Measurements from ENCODE around the gene SLIT3. TPM values are rescaled to one million over a fixed set of nuclear protein-coding genes. Genes with fewer than 3 reads are reported as not detected.

Gene SLIT3
- total RNA-seq, 1 experiment from 2014 or later, result not detected

GRCh38 chr5:168885324-168886120 is 415.4 kb downstream of the SLIT3 start:
- ChIA-PET CTCF (no interaction called here), POLR2A (ENCODE audit: unreplicated experiment) (no interaction called here)
- H3K79me2 ChIP-seq (ENCODE audit: low read depth), result no peaks in the 10 kb centered on the region
- no peaks in the 10 kb centered on the region for H3K36me3 ChIP-seq (ENCODE audit: low read depth)
- H3K27me3 ChIP-seq (ENCODE audit: insufficient read depth, low read depth), result peaks cover 88% of the 10 kb centered on the region
- no peak overlapping the region for H3K4me3 ChIP-seq
- H3K9me3 ChIP-seq (ENCODE audit: insufficient read depth, low read depth), result no peaks in the 10 kb centered on the region
- no peaks in the 10 kb centered on the region for H3K4me1 ChIP-seq (replicated peaks; ENCODE audit: insufficient read depth)
- no TSS peak for BruUV-seq (replicated peaks)
- H3K4me2 ChIP-seq, result no peak overlapping the region
- no peak overlapping the region for H2AFZ ChIP-seq
- no peaks in the 10 kb centered on the region for H4K20me1 ChIP-seq (ENCODE audit: insufficient read depth)
- no peak for TF ChIP-seq EZH2 (IDR thresholded peaks at IDR 0.05; ENCODE audit: low read depth)
- TF ChIP-seq CTCF (conservative IDR thresholded peaks at IDR 0.05), result no peak
- no peak overlapping the region for H3K27ac ChIP-seq
- no peaks in the 10 kb centered on the region for H3K9me2 ChIP-seq (ENCODE audit: insufficient read depth)
- no peaks in the 10 kb centered on the region for H3F3A ChIP-seq (ENCODE audit: insufficient read depth, low read depth)
- DNase-seq, result no peak
- intact Hi-C loops (cut with micrococcal nuclease; ENCODE audit: unreplicated experiment), result no loop called here

GRCh38 chr5:168883991-168884390 is 416.9 kb downstream of the SLIT3 start:
- ChIA-PET CTCF (no interaction called here), POLR2A (ENCODE audit: unreplicated experiment) (no interaction called here)
- no peaks in the 10 kb centered on the region for H3K9me2 ChIP-seq (ENCODE audit: insufficient read depth)
- H3K4me2 ChIP-seq, result no peak overlapping the region
- no TSS peak for BruUV-seq (replicated peaks)
- no peak overlapping the region for H3K27ac ChIP-seq
- no peaks in the 10 kb centered on the region for H4K20me1 ChIP-seq (ENCODE audit: insufficient read depth)
- H3K9me3 ChIP-seq (ENCODE audit: insufficient read depth, low read depth), result no peaks in the 10 kb centered on the region
- H2AFZ ChIP-seq, result no peak overlapping the region
- no peaks in the 10 kb centered on the region for H3K79me2 ChIP-seq (ENCODE audit: low read depth)
- TF ChIP-seq CTCF (conservative IDR thresholded peaks at IDR 0.05) (no peak), EZH2 (IDR thresholded peaks at IDR 0.05; ENCODE audit: low read depth) (no peak)
- no peak for DNase-seq
- H3F3A ChIP-seq (ENCODE audit: insufficient read depth, low read depth), result no peaks in the 10 kb centered on the region
- H3K4me1 ChIP-seq (replicated peaks; ENCODE audit: insufficient read depth), result no peaks in the 10 kb centered on the region
- peaks cover 90% of the 10 kb centered on the region for H3K27me3 ChIP-seq (ENCODE audit: insufficient read depth, low read depth)
- H3K36me3 ChIP-seq (ENCODE audit: low read depth), result no peaks in the 10 kb centered on the region
- H3K4me3 ChIP-seq, result no peak overlapping the region
- intact Hi-C loops (cut with micrococcal nuclease; ENCODE audit: unreplicated experiment), result no loop called here

- no TSS peak for BruUV-seq (replicated peaks)
- intact Hi-C loops (cut with micrococcal nuclease; ENCODE audit: unreplicated experiment), result no loop called here
Measured at GRCh38 chr5:168883281-168883741, 417.6 kb downstream of the SLIT3 start.

More at GRCh38 chr5:168883281-168883741, 417.6 kb downstream of the SLIT3 start:
- H3K9me2 ChIP-seq (ENCODE audit: insufficient read depth), result no peaks in the 10 kb centered on the region
- no peaks in the 10 kb centered on the region for H3F3A ChIP-seq (ENCODE audit: insufficient read depth, low read depth)
- CTCF ChIA-PET, result no interaction called here
- H4K20me1 ChIP-seq (ENCODE audit: insufficient read depth), result no peaks in the 10 kb centered on the region
- no peak overlapping the region for H3K27ac ChIP-seq
- no peak overlapping the region for H3K4me3 ChIP-seq
- H3K36me3 ChIP-seq (ENCODE audit: low read depth), result no peaks in the 10 kb centered on the region
- H3K4me1 ChIP-seq (replicated peaks; ENCODE audit: insufficient read depth), result no peaks in the 10 kb centered on the region
- no peaks in the 10 kb centered on the region for H3K79me2 ChIP-seq (ENCODE audit: low read depth)
- H3K9me3 ChIP-seq (ENCODE audit: insufficient read depth, low read depth), result no peaks in the 10 kb centered on the region
- POLR2A ChIA-PET (ENCODE audit: unreplicated experiment), result no interaction called here
- no peak for DNase-seq
- H2AFZ ChIP-seq, result no peak overlapping the region
- TF ChIP-seq EZH2 (IDR thresholded peaks at IDR 0.05; ENCODE audit: low read depth), result no peak
- no peak for TF ChIP-seq CTCF (conservative IDR thresholded peaks at IDR 0.05)
- H3K27me3 ChIP-seq (ENCODE audit: insufficient read depth, low read depth), result peaks cover 90% of the 10 kb centered on the region
- no peak overlapping the region for H3K4me2 ChIP-seq

Measured in PC-9 (cell line).